CD14-positive monocyte (primary cell): ENCODE results near the gene TXK. TPM values are rescaled to one million over a fixed set of nuclear protein-coding genes. Genes with fewer than 3 reads are reported as not detected.

Experiments used
- DNase-seq, 3 donors: peaks; one replicate each; pipeline ENCODE4 v3.0.0-alpha.2; 2011 to 2022
- H2AFZ ChIP-seq: 2 replicates; pipeline ENCODE4 v1.6.0; 2012; ENCODE audit warnings: mild to moderate bottlenecking, low read depth, low read length, inconsistent platforms; ENCODE audit not compliant: insufficient read depth, poor library complexity, severe bottlenecking
- H3K27ac ChIP-seq, 2 donors: 1 replicate in 1 of 2; 2 replicates in 1 of 2; pipeline ENCODE4 v1.5.1; 2012 to 2013; ENCODE audit warnings: low read length in 2 of 2, control low read depth in 1 of 2, inconsistent platforms in 1 of 2, low read depth in 1 of 2, mild to moderate bottlenecking in 1 of 2
- H3K27me3 ChIP-seq, 2 donors: one replicate each; pipeline versions ENCODE4 v1.6.0 to v1.6.1; 2011 to 2013; ENCODE audit warnings: low read length in 2 of 2; ENCODE audit not compliant: control insufficient read depth in 2 of 2, insufficient read depth in 2 of 2
- H3K36me3 ChIP-seq, 2 donors: replicated peaks in 1 of 2; 1 replicate in 1 of 2; 2 replicates in 1 of 2; pipeline versions ENCODE4 v1.5.1 to v1.6.1; 2012 to 2013; ENCODE audit warnings: low read length in 2 of 2, control low read depth in 1 of 2, inconsistent platforms in 1 of 2, mild to moderate bottlenecking in 1 of 2; ENCODE audit not compliant: insufficient read depth in 2 of 2, control insufficient read depth in 1 of 2
- H3K4me1 ChIP-seq, 2 donors: 1 replicate in 1 of 2; 2 replicates in 1 of 2; pipeline versions ENCODE4 v1.5.1 to v1.6.1; 2012 to 2013; ENCODE audit warnings: low read length in 2 of 2, control low read depth in 1 of 2, inconsistent platforms in 1 of 2, mild to moderate bottlenecking in 1 of 2, moderate library complexity in 1 of 2; ENCODE audit not compliant: insufficient read depth in 2 of 2, control insufficient read depth in 1 of 2
- H3K4me2 ChIP-seq: replicated peaks from 2 replicates; pipeline ENCODE3; 2012; ENCODE audit warnings: low read length, moderate library complexity, mild to moderate bottlenecking; ENCODE audit not compliant: poor library complexity, severe bottlenecking; ENCODE audit errors: extremely low read depth
- H3K4me3 ChIP-seq, 3 experiments: fragments of 200-600 bp in 1 of 3; sonication (generic) in 1 of 3; replicated peaks in 1 of 3; 1 replicate in 2 of 3; 2 replicates in 1 of 3; pipeline ENCODE4 v1.5.1; 2011 to 2013; ENCODE audit warnings: low read length in 3 of 3, mild to moderate bottlenecking in 3 of 3, control low read depth in 2 of 3, low read depth in 2 of 3, inconsistent platforms in 1 of 3, moderate library complexity in 1 of 3
- H3K79me2 ChIP-seq: 2 replicates; pipeline ENCODE4 v1.6.0; 2012; ENCODE audit warnings: mild to moderate bottlenecking, control low read depth, inconsistent platforms, low read length, moderate library complexity; ENCODE audit not compliant: insufficient read depth
- H3K9ac ChIP-seq: 2 replicates; pipeline ENCODE4 v1.6.0; 2017; ENCODE audit warnings: low read length, mild to moderate bottlenecking; ENCODE audit not compliant: insufficient read depth, poor library complexity, severe bottlenecking
- H3K9me3 ChIP-seq, 2 donors: replicated peaks in 1 of 2; 1 replicate in 1 of 2; 2 replicates in 1 of 2; pipeline versions ENCODE4 v1.5.1 to v1.6.1; 2012 to 2013; ENCODE audit warnings: low read length in 2 of 2, control low read depth in 1 of 2; ENCODE audit not compliant: control insufficient read depth in 1 of 2, insufficient read depth in 1 of 2
- H4K20me1 ChIP-seq: 2 replicates; pipeline ENCODE4 v1.6.0; 2012; ENCODE audit warnings: mild to moderate bottlenecking, low read length, control low read depth, moderate library complexity; ENCODE audit not compliant: insufficient read depth
- H3K27ac Mint-ChIP-seq, 7 donors: one replicate each; pipeline ENCODE4 v1.8.0; 2020; ENCODE audit warnings: mild to moderate bottlenecking in 7 of 7, mixed read lengths in 7 of 7, moderate library complexity in 6 of 7, inconsistent platforms in 2 of 7
- H3K27me3 Mint-ChIP-seq, 3 donors: one replicate each; pipeline ENCODE4 v1.8.0; 2021 to 2022; ENCODE audit warnings: low read depth in 3 of 3, mild to moderate bottlenecking in 3 of 3, mixed read lengths in 3 of 3, moderate library complexity in 3 of 3, inconsistent platforms in 1 of 3
- H3K36me3 Mint-ChIP-seq, 2 donors: one replicate each; pipeline ENCODE4 v1.8.0; 2020; ENCODE audit warnings: mixed read lengths in 2 of 2, inconsistent platforms in 1 of 2, mild to moderate bottlenecking in 1 of 2
- H3K4me1 Mint-ChIP-seq: one replicate; pipeline ENCODE4 v1.8.0; 2020; ENCODE audit warnings: mild to moderate bottlenecking, mixed read lengths
- H3K4me3 Mint-ChIP-seq, 2 donors: one replicate each; pipeline ENCODE4 v1.8.0; 2020; ENCODE audit warnings: mild to moderate bottlenecking in 2 of 2, mixed read lengths in 2 of 2, moderate library complexity in 1 of 2
- H3K9me3 Mint-ChIP-seq, 7 donors: one replicate each; pipeline ENCODE4 v1.8.0; 2020 to 2022; ENCODE audit warnings: mixed read lengths in 7 of 7, mild to moderate bottlenecking in 6 of 7, moderate library complexity in 6 of 7, inconsistent platforms in 2 of 7
- WGBS: methylation state at CpG from one replicate; pipeline ENCODE4 v1.1.5; 2013; ENCODE audit warnings: missing lambda C conversion rate; ENCODE audit not compliant: insufficient coverage; 5-methylcytosine and 5-hydroxymethylcytosine counted together
- intact Hi-C, 2 donors: fragments of 100-400 bp; cut with micrococcal nuclease; formaldehyde crosslinking; loops; one replicate each; pipeline versions ENCODE4 v1.15.0 to v1.15.1; 2023
- polyA plus RNA-seq, 3 donors: library from polyadenylated mRNA; depleted of rRNA in 1 of 3; unstranded in 2 of 3; stranded (reverse) in 1 of 3; fragments of 300-500 nt in 2 of 3; fragments of >200 nt in 1 of 3; fragmentation: Illumina TruSeq in 2 of 3; gene quantifications; 1 replicate in 2 of 3; 2 replicates in 1 of 3; pipeline ENCODE4 v1.2.3, GENCODE V29; 2012 to 2021
- TF ChIP-seq, protein P1 (sequence below): fragments of 200-600 bp; IDR thresholded peaks from one replicate; pipeline ENCODE4 v1.8.0; 2022; ENCODE audit warnings: antibody characterized with exemption, mild to moderate bottlenecking

Gene TXK
- polyA plus RNA-seq, 3 donors: 0.13 to 0.93 (median 0.54) TPM

DNA sequence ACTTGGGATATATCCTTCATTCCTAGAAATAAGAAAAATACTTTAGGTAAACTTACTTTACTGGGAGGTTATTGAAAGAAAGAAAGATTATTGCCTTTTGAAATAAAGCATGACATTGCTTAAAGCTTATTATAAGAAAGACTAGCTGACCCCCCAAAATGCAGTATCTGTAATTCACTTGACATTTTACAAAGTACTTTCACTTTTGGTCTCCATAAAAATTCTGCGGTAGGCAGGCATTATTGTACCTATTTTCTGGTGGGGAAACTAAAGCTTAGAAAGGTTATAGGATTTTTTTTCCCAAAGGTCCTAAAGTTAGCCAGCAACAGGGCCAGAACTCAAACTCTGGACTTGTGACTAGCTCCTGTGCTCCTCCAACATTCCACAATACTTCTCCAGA lies 29.7 kb upstream of the TXK start:
- peaks cover 19 to 68% of the 10 kb centered on the region in 2 donors for H3K36me3 ChIP-seq
- H3K4me2 ChIP-seq: no peak overlapping the region
- H3K4me1 ChIP-seq: no peaks in the 10 kb centered on the region
- peaks cover 0 to 2% (median 0%) of the 10 kb centered on the region in 7 donors for H3K9me3 Mint-ChIP-seq
- DNase-seq: no peak
- H3K4me1 Mint-ChIP-seq: peaks cover 4% of the 10 kb centered on the region
- intact Hi-C loops: no loop called here
- peaks cover 54 to 72% of the 10 kb centered on the region in 2 donors for H3K36me3 Mint-ChIP-seq
- TF ChIP-seq, protein P1, sequence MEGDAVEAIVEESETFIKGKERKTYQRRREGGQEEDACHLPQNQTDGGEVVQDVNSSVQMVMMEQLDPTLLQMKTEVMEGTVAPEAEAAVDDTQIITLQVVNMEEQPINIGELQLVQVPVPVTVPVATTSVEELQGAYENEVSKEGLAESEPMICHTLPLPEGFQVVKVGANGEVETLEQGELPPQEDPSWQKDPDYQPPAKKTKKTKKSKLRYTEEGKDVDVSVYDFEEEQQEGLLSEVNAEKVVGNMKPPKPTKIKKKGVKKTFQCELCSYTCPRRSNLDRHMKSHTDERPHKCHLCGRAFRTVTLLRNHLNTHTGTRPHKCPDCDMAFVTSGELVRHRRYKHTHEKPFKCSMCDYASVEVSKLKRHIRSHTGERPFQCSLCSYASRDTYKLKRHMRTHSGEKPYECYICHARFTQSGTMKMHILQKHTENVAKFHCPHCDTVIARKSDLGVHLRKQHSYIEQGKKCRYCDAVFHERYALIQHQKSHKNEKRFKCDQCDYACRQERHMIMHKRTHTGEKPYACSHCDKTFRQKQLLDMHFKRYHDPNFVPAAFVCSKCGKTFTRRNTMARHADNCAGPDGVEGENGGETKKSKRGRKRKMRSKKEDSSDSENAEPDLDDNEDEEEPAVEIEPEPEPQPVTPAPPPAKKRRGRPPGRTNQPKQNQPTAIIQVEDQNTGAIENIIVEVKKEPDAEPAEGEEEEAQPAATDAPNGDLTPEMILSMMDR: no peak
- H3K27ac ChIP-seq: peak overlapping the region in 1 of 2 donors; percentile 47
- H3K4me3 ChIP-seq: no peak overlapping the region
- H3K9me3 ChIP-seq: no peaks in the 10 kb centered on the region
- no peak overlapping the region for H3K27ac Mint-ChIP-seq
- H4K20me1 ChIP-seq: no peaks in the 10 kb centered on the region
- H2AFZ ChIP-seq: no peak overlapping the region
- H3K27me3 Mint-ChIP-seq: peaks cover 0 to 3% (median 1%) of the 10 kb centered on the region in 3 donors
- WGBS: no CpG with 5 or more reads among the region's 1 CpG
- H3K79me2 ChIP-seq: no peaks in the 10 kb centered on the region
- H3K4me3 Mint-ChIP-seq: no peak overlapping the region
- no peak overlapping the region for H3K9ac ChIP-seq
- H3K27me3 ChIP-seq: no peaks in the 10 kb centered on the region

DNA sequence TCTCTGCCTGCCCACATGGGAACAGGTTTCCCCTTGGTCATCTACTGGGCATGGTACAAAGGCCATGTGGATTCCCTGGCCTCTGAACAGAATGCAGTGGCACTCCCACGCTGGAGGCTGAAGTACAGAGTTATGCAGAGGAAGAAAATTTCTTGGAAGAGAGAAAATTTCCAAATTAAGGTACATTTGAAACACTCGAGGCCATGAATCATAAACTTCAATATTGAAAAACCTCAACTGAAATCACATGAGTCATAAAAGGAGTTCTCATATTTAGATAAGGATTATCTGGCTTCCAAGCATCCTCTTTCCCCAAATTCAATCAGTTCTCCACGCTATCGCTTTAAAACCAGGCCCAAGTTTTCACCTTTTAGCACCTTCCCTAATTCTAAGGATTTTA lies 28.1 kb upstream of the TXK start:
- H3K36me3 Mint-ChIP-seq: peaks cover 56 to 73% of the 10 kb centered on the region in 2 donors
- H2AFZ ChIP-seq: no peak overlapping the region
- no CpG with 5 or more reads among the region's 4 CpGs for WGBS

More for the DNA sequence above, 28.1 kb upstream of the TXK start:
- Mint-ChIP-seq H3K27me3 (peaks cover 0 to 3% (median 1%) of the 10 kb centered on the region in 3 donors), H3K4me3 (no peak overlapping the region), H3K9me3 (peaks cover 1 to 8% (median 2%) of the 10 kb centered on the region in 7 donors), H3K4me1 (peaks cover 4% of the 10 kb centered on the region), H3K27ac (peak overlapping the region in 1 of 7 donors; percentile 18)
- DNase-seq: no peak
- Histone ChIP-seq H3K4me3 (no peak overlapping the region), H3K27ac (no peak overlapping the region), H3K9ac (no peak overlapping the region), H3K4me2 (no peak overlapping the region), H3K36me3 (peaks cover 14 to 68% of the 10 kb centered on the region in 2 donors), H3K9me3 (no peaks in the 10 kb centered on the region), H3K27me3 (no peaks in the 10 kb centered on the region), H3K4me1 (no peaks in the 10 kb centered on the region), H4K20me1 (no peaks in the 10 kb centered on the region), H3K79me2 (no peaks in the 10 kb centered on the region)
- intact Hi-C loops: no loop called here
- TF ChIP-seq, protein P1: no peak
